NCI-H2227 (cell line): Measurements from ENCODE around the gene DNALI1.
"Not testable (repeated sequence)": the region's sequence is repeated elsewhere in the genome, so short reads cannot be mapped to it uniquely, and the experiment has no call there.

Source experiments
- DNase-seq: peaks from one replicate; lab custom pipeline; 2025; ENCODE audit not compliant: unreplicated experiment; lab: John Stamatoyannopoulos, UW

Gene DNALI1

GRCh38 chr1:37556712-37557196, at the start of gene DNALI1:
TSS of gene DNALI1 (plus strand) at chr1:37556940. CDS start at chr1:37556995, 55 bp downstream.
- peak; percentile 94 for DNase-seq

- peak; percentile 13 for DNase-seq
Observed at GRCh38 chr1:37509181-37509580, 47.6 kb upstream of the DNALI1 start.

- peak; percentile 64 for DNase-seq
Observed at GRCh38 chr1:37513795-37514349, 42.9 kb upstream of the DNALI1 start.

- peak; percentile 93 for DNase-seq
Observed at GRCh38 chr1:37514350-37515184, 42.2 kb upstream of the DNALI1 start, which contains the start of gene MEAF6. TSS of gene MEAF6 (minus strand) at chr1:37514766. CDS start at chr1:37514746, 20 bp downstream.

- DNase-seq = no peak
Observed at GRCh38 chr1:37515185-37516034, 41.3 kb upstream of the DNALI1 start.

- DNase-seq = no peak
Observed at GRCh38 chr1:37517569-37517968, 39.2 kb upstream of the DNALI1 start.

GRCh38 chr1:37518241-37518640, 38.5 kb upstream of the DNALI1 start:
- DNase-seq = not testable (repeated sequence)

GRCh38 chr1:37518929-37519328, 37.8 kb upstream of the DNALI1 start:
- not testable (repeated sequence) for DNase-seq

- no peak for DNase-seq
Observed at GRCh38 chr1:37519613-37520012, 37.1 kb upstream of the DNALI1 start.

- not testable (repeated sequence) for DNase-seq
Observed at GRCh38 chr1:37529888-37530287, 26.9 kb upstream of the DNALI1 start.

GRCh38 chr1:37532418-37533156, 24.2 kb upstream of the DNALI1 start:
- not testable (repeated sequence) for DNase-seq

- no peak for DNase-seq
Observed at GRCh38 chr1:37533317-37534093, 23.2 kb upstream of the DNALI1 start.

GRCh38 chr1:37537378-37537777, 19.4 kb upstream of the DNALI1 start:
- no peak for DNase-seq

GRCh38 chr1:37539154-37539553, 17.6 kb upstream of the DNALI1 start:
- DNase-seq = not testable (repeated sequence)

GRCh38 chr1:37540036-37540785, 16.5 kb upstream of the DNALI1 start:
- DNase-seq = no peak

- DNase-seq = no peak
Observed at GRCh38 chr1:37544530-37544929, 12.2 kb upstream of the DNALI1 start.

GRCh38 chr1:37545019-37545418, 11.7 kb upstream of the DNALI1 start:
- no peak for DNase-seq

- no peak for DNase-seq
Observed at GRCh38 chr1:37549341-37549740, 7.4 kb upstream of the DNALI1 start.

GRCh38 chr1:37553598-37553926, 3.2 kb upstream of the DNALI1 start:
- DNase-seq = no peak
